ENCODE measurements around the gene PDIA6. TPM values are rescaled to one million over a fixed set of nuclear protein-coding genes. Genes with fewer than 3 reads are reported as not detected.
A peak's percentile ranks its signal among the peaks of the same experiment; 100 is the strongest.

Gene PDIA6
- total and polyA plus RNA-seq, 10 of the 15 experiments (the other 5 are each of a cell fraction or from before 2014, with no cell fraction given), result 148 to 526 (median 209) TPM

DNA sequence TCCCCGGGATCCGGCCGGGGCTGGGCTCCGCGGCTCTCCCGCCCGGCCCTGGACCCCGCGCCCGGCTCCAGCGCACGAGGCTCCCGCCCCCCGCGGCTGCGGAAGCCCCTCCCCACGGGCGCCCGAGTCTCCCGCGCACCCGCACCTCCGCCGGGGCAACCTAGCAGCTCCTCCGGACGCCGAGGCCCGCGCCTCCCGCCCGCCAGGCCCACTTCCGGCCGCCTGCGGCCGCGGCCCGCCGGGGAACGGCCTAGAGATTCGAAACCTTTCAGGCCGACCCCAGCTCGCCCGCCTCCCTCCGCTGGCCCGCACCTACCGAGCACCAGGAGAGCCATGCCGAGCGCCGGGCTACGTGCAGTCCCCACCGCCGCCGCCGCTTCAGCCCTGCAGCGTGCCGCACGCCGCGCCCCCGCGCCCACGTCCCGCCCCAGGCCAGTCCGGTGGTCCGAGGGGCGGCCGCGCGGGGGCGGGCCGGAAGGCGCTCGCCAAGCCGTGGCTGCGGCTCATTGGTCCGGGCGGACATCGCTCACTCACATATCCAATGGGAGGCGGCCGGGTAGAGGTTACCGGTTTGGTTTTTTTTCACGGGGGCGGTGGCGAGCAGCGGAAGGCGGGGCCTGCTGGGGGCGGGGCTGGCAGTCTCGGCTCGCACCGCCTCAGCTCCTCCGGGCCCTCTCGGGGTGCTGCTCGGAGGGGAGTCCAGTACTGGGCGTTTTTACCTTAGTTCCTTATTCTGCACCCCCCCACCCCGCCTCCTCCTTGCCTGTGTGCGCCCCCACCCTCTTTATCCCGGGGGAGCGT, at the start of gene PDIA6 (continued):
- TF ChIP-seq, protein P1, sequence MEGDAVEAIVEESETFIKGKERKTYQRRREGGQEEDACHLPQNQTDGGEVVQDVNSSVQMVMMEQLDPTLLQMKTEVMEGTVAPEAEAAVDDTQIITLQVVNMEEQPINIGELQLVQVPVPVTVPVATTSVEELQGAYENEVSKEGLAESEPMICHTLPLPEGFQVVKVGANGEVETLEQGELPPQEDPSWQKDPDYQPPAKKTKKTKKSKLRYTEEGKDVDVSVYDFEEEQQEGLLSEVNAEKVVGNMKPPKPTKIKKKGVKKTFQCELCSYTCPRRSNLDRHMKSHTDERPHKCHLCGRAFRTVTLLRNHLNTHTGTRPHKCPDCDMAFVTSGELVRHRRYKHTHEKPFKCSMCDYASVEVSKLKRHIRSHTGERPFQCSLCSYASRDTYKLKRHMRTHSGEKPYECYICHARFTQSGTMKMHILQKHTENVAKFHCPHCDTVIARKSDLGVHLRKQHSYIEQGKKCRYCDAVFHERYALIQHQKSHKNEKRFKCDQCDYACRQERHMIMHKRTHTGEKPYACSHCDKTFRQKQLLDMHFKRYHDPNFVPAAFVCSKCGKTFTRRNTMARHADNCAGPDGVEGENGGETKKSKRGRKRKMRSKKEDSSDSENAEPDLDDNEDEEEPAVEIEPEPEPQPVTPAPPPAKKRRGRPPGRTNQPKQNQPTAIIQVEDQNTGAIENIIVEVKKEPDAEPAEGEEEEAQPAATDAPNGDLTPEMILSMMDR (IDR thresholded peaks at IDR 0.05 in 2 of 3, conservative IDR thresholded peaks at IDR 0.05 in 1 of 3; ENCODE audit: control insufficient read depth in 2 of 3, extremely low read depth in 1 of 3, insufficient read depth in 1 of 3, low read depth in 3 of 3, low read length in 3 of 3), result no peak
- TF ChIP-seq BHLHE40 (IDR thresholded peaks at IDR 0.05; ENCODE audit: borderline replicate concordance in 1 of 2, low read depth in 2 of 2, low read length in 1 of 2) (peak; percentile 23 to 90; a peak in 2 of 4 replicates), SIN3A (IDR thresholded peaks at IDR 0.05; ENCODE audit: low read depth, low read length) (no peak), PAX5 (IDR thresholded peaks at IDR 0.05; ENCODE audit: borderline replicate concordance, low read depth, low read length) (0 out of 2 replicates have a peak, but pooled peaks have one; percentile 13), ZNF384 (IDR thresholded peaks at IDR 0.05; ENCODE audit: borderline replicate concordance, low read depth, low read length) (peak; percentile 95), SUPT20H (IDR thresholded peaks at IDR 0.05; ENCODE audit: borderline replicate concordance, control insufficient read depth, low read depth, low read length) (no peak), SMARCA5 (IDR thresholded peaks at IDR 0.05) (peak; percentile 73; the same call in 1 of the 2 replicates), NRF1 (conservative IDR thresholded peaks at IDR 0.05; ENCODE audit: low read depth, low read length) (no peak), ZNF207 (IDR thresholded peaks at IDR 0.05; ENCODE audit: borderline replicate concordance) (no peak), ESRRA (IDR thresholded peaks at IDR 0.05; ENCODE audit: low read length) (no peak), CREB1 (IDR thresholded peaks at IDR 0.05; ENCODE audit: low read depth) (peak; percentile 83), SMC3 (IDR thresholded peaks at IDR 0.05; ENCODE audit: borderline replicate concordance, low read length) (no peak), TCF7 (IDR thresholded peaks at IDR 0.05; ENCODE audit: borderline replicate concordance) (no peak), MXI1 (IDR thresholded peaks at IDR 0.05; ENCODE audit: low read depth, low read length) (no peak), TCF12 (IDR thresholded peaks at IDR 0.05; ENCODE audit: low read depth, low read length) (no peak)
- TF ChIP-seq, protein P2, sequence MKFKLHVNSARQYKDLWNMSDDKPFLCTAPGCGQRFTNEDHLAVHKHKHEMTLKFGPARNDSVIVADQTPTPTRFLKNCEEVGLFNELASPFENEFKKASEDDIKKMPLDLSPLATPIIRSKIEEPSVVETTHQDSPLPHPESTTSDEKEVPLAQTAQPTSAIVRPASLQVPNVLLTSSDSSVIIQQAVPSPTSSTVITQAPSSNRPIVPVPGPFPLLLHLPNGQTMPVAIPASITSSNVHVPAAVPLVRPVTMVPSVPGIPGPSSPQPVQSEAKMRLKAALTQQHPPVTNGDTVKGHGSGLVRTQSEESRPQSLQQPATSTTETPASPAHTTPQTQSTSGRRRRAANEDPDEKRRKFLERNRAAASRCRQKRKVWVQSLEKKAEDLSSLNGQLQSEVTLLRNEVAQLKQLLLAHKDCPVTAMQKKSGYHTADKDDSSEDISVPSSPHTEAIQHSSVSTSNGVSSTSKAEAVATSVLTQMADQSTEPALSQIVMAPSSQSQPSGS (IDR thresholded peaks at IDR 0.05; ENCODE audit: low read length), result no peak
- TF ChIP-seq, protein P3, sequence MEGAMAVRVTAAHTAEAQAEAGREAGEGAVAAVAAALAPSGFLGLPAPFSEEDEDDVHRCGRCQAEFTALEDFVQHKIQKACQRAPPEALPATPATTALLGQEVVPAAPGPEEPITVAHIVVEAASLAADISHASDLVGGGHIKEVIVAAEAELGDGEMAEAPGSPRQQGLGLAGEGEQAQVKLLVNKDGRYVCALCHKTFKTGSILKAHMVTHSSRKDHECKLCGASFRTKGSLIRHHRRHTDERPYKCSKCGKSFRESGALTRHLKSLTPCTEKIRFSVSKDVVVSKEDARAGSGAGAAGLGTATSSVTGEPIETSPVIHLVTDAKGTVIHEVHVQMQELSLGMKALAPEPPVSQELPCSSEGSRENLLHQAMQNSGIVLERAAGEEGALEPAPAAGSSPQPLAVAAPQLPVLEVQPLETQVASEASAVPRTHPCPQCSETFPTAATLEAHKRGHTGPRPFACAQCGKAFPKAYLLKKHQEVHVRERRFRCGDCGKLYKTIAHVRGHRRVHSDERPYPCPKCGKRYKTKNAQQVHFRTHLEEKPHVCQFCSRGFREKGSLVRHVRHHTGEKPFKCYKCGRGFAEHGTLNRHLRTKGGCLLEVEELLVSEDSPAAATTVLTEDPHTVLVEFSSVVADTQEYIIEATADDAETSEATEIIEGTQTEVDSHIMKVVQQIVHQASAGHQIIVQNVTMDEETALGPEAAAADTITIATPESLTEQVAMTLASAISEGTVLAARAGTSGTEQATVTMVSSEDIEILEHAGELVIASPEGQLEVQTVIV (IDR thresholded peaks at IDR 0.05; ENCODE audit: borderline replicate concordance, partially characterized antibody), result peak; percentile 35
- TF ChIP-seq, protein P4, sequence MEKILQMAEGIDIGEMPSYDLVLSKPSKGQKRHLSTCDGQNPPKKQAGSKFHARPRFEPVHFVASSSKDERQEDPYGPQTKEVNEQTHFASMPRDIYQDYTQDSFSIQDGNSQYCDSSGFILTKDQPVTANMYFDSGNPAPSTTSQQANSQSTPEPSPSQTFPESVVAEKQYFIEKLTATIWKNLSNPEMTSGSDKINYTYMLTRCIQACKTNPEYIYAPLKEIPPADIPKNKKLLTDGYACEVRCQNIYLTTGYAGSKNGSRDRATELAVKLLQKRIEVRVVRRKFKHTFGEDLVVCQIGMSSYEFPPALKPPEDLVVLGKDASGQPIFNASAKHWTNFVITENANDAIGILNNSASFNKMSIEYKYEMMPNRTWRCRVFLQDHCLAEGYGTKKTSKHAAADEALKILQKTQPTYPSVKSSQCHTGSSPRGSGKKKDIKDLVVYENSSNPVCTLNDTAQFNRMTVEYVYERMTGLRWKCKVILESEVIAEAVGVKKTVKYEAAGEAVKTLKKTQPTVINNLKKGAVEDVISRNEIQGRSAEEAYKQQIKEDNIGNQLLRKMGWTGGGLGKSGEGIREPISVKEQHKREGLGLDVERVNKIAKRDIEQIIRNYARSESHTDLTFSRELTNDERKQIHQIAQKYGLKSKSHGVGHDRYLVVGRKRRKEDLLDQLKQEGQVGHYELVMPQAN (conservative IDR thresholded peaks at IDR 0.05), result peak; percentile 81
- TF ChIP-seq, protein P5, sequence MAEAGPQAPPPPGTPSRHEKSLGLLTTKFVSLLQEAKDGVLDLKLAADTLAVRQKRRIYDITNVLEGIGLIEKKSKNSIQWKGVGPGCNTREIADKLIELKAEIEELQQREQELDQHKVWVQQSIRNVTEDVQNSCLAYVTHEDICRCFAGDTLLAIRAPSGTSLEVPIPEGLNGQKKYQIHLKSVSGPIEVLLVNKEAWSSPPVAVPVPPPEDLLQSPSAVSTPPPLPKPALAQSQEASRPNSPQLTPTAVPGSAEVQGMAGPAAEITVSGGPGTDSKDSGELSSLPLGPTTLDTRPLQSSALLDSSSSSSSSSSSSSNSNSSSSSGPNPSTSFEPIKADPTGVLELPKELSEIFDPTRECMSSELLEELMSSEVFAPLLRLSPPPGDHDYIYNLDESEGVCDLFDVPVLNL (IDR thresholded peaks at IDR 0.05; ENCODE audit: low read depth, low read length), result no peak

Measured in GM12878 (cell line).